ENCODE data around the gene SERPINB8. TPM values are rescaled to one million over a fixed set of nuclear protein-coding genes. Genes with fewer than 3 reads are reported as not detected.

SERPINB8 gene
- total and polyA plus RNA-seq, 9 of the 15 experiments (the other 6 are each of a cell fraction or from before 2014, with no cell fraction given), result 0.05 to 0.19 (median 0.09) TPM

- TF ChIP-seq CTCF (IDR thresholded peaks at IDR 0.05 in 2 of 3, conservative IDR thresholded peaks at IDR 0.05 in 1 of 3; ENCODE audit: insufficient read depth in 2 of 3, low read depth in 1 of 3, low read length in 3 of 3), result peak in 1 of 3 experiments; percentile 23; a peak in 2 of 6 replicates
- no peak for TF ChIP-seq MNT (conservative IDR thresholded peaks at IDR 0.05)
- no peak for TF ChIP-seq MED1 (CRISPR knock-in tag; IDR thresholded peaks at IDR 0.05; ENCODE audit: borderline replicate concordance)
Measured at GRCh38 chr18:64017870-64018269, 48.0 kb downstream of the SERPINB8 start (continued).

- no peaks in the 10 kb centered on the region for H3K9me1 ChIP-seq (ENCODE audit: control insufficient read depth, insufficient read depth, low read length)
- H3K27me3 ChIP-seq (ENCODE audit: control insufficient read depth in 2 of 2, insufficient read depth in 2 of 2, low read length in 2 of 2), result no peaks in the 10 kb centered on the region
- BruUV-seq (replicated peaks), result no TSS peak
- FAIRE-seq, result no peak
- no peaks in the 10 kb centered on the region for H3K79me2 ChIP-seq (ENCODE audit: control insufficient read depth, insufficient read depth, low read length)
- no peaks in the 10 kb centered on the region for H3K4me1 ChIP-seq (replicated peaks in 1 of 2; ENCODE audit: control insufficient read depth in 2 of 2, insufficient read depth in 2 of 2, low read length in 2 of 2)
- no peak for ATAC-seq
- intact Hi-C loops (cut with micrococcal nuclease), result no loop called here
- 2% methylated on average over 3 of the region's 3 CpGs for WGBS (ENCODE audit: insufficient coverage, low coverage, missing lambda C conversion rate)
- no peaks in the 10 kb centered on the region for H4K20me1 ChIP-seq (replicated peaks; ENCODE audit: control insufficient read depth, insufficient read depth, low read length)
- no peak overlapping the region for H3K9ac ChIP-seq (ENCODE audit: insufficient read depth in 1 of 2, low read depth in 2 of 2, low read length in 2 of 2)
- H3K4me2 ChIP-seq (ENCODE audit: insufficient read depth, low read length), result no peak overlapping the region
- no peak overlapping the region for H3K27ac ChIP-seq (ENCODE audit: extremely low read depth, low read depth, low read length)
- H2AFZ ChIP-seq (ENCODE audit: low read depth, low read length), result no peak overlapping the region
- in situ Hi-C loops (cut with MboI), result no loop called here
- ChIA-PET POLR2A (no interaction called here), CTCF (ENCODE audit: low intra/inter-chr PET ratio) (no interaction called here)
- H3K9me3 ChIP-seq (replicated peaks; ENCODE audit: control insufficient read depth, insufficient read depth, low read depth, low read length), result no peaks in the 10 kb centered on the region
- no peak overlapping the region for H3K4me3 ChIP-seq
- no peak for DNase-seq (ENCODE audit: extremely low read depth in 1 of 4, low spot score in 3 of 4)
- no peaks in the 10 kb centered on the region for H3K36me3 ChIP-seq (ENCODE audit: control insufficient read depth, insufficient read depth, low read length)
- no peak for TF ChIP-seq CGGBP1 (CRISPR knock-in tag; IDR thresholded peaks at IDR 0.05)
- TF ChIP-seq KDM4B (IDR thresholded peaks at IDR 0.05; ENCODE audit: borderline replicate concordance in 2 of 2, low read depth in 1 of 2), result no peak
- no peak for TF ChIP-seq SAP30 (IDR thresholded peaks at IDR 0.05; ENCODE audit: borderline replicate concordance, insufficient read depth, low read depth, low read length, poor library complexity, severe bottlenecking)
- TF ChIP-seq NFIC (IDR thresholded peaks at IDR 0.05), result no peak
- no peak for TF ChIP-seq SREBF1 (IDR thresholded peaks at IDR 0.05; ENCODE audit: borderline replicate concordance, low read depth, low read length)
- no peak for TF ChIP-seq ELK1 (CRISPR knock-in tag; IDR thresholded peaks at IDR 0.05)
- TF ChIP-seq MIER1 (IDR thresholded peaks at IDR 0.05; ENCODE audit: low read depth), result no peak
- no peak for TF ChIP-seq ZFP91 (CRISPR knock-in tag; IDR thresholded peaks at IDR 0.05)
Measured at GRCh38 chr18:64019922-64020756, 50.3 kb downstream of the SERPINB8 start.
